Body of pancreas (tissue), 4 donors: ENCODE data around the gene FOXD4L3. TPM values are rescaled to one million over a fixed set of nuclear protein-coding genes. Genes with fewer than 3 reads are reported as not detected.
"Not testable (repeated sequence)": the region's sequence is repeated elsewhere in the genome, so short reads cannot be mapped to it uniquely, and the experiment has no call there.

ENCODE experiments used
- ATAC-seq: fragments of 150-250 bp; one replicate; pipeline ENCODE4 v1.9.1; 2016
- DNase-seq, 4 donors: peaks; one replicate each; pipeline ENCODE4 v3.0.0-alpha.2; 2019
- H3K27ac ChIP-seq, 4 donors: fragments of 200-600 bp; sonication (generic); 1 replicate in 3 of 4; 2 replicates in 1 of 4; pipeline versions ENCODE4 v1.5.1 to v1.6.1; 2016 to 2019; ENCODE audit warnings: mild to moderate bottlenecking in 1 of 4, mixed read lengths in 1 of 4, moderate library complexity in 1 of 4
- H3K27me3 ChIP-seq, 2 donors: fragments of 200-600 bp; sonication (generic); one replicate each; pipeline ENCODE4 v1.6.0; 2016; ENCODE audit warnings: mild to moderate bottlenecking in 1 of 2
- H3K36me3 ChIP-seq, 2 donors: fragments of 200-600 bp; sonication (generic); replicated peaks in 1 of 2; 2 replicates each; pipeline ENCODE4 v1.5.1; 2016; ENCODE audit warnings: low read depth in 2 of 2; ENCODE audit not compliant: insufficient read depth in 1 of 2
- H3K4me1 ChIP-seq: fragments of 200-600 bp; sonication (generic); one replicate; pipeline ENCODE4 v1.6.0; 2016
- H3K4me3 ChIP-seq, 2 donors: fragments of 200-600 bp; sonication (generic); 1 replicate in 1 of 2; 2 replicates in 1 of 2; pipeline ENCODE4 v1.5.1; 2016 to 2019
- H3K9me3 ChIP-seq, 3 donors: fragments of 200-600 bp; sonication (generic); 1 replicate in 2 of 3; 2 replicates in 1 of 3; pipeline ENCODE4 v1.5.1; 2016
- WGBS, 2 donors: methylation state at CpG; one replicate each; pipeline ENCODE4 v1.1.5; 2017; 5-methylcytosine and 5-hydroxymethylcytosine counted together
- intact Hi-C: fragments of 100-400 bp; cut with DNase I; formaldehyde crosslinking; loops from one replicate; pipeline ENCODE4 v1.15.1; 2023
- total RNA-seq, 2 donors: library from RNA; depleted of rRNA; stranded (reverse); fragments of >200 nt; gene quantifications; one replicate each; pipeline ENCODE4 v1.1.0, GENCODE V29; 2016

FOXD4L3 gene
- not detected for total RNA-seq

DNA sequence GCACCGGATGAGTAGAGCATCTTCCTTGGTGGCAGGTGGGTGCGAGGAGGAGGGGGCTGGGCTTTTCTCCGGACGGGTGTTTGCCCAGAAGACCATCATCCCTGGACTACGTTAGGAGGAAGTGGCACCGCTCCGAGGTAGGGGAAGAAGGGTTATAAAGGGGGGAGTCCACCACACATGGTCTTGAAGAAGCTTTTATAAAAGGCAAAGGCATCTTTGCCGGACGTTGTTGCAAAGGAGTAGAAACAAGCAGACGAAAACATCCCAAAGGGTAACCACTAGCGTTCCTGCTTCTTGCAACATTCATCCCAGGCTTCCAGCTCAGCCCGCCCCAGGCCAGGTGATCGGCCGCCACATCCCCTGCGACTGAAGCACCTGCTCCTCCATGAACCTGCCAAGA, at the start of gene FOXD4L3:
FOXD4L3 (plus strand) TSS at position 301 of the 400 bp plus-strand sequence; CDS start at position 386, 85 bp downstream.
- H3K4me1 ChIP-seq, ATAC-seq, H3K9me3 ChIP-seq, DNase-seq, H3K27me3 ChIP-seq, H3K36me3 ChIP-seq, H3K4me3 ChIP-seq, intact Hi-C loops, H3K27ac ChIP-seq: not testable (repeated sequence)
- WGBS, 2 donors = 20% methylated on average over 2 of the region's 15 CpGs; no CpG with 5 or more reads in 1 of the 2 donors

DNA sequence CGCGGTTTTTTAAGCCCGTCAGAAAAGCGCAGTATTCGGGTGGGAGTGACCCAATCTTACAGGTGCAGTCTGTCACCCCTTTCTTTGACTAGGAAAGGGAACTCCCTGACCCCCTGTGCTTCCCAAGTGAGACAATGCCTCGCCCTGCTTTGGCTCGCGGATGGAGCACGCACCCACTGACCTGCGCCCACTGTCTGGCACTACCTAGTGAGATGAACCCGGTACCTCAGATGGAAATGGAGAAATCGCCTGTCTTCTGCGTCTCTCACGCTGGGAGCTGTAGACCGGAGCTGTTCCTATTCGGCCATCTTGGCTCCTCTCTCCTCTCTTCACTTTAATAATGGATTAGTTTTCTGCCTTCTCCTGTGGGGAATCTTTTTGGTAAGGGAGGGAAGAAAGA, 21.6 kb upstream of the FOXD4L3 start:
- H3K27ac ChIP-seq, intact Hi-C loops, H3K4me1 ChIP-seq, DNase-seq, H3K9me3 ChIP-seq, H3K27me3 ChIP-seq, H3K4me3 ChIP-seq, ATAC-seq, H3K36me3 ChIP-seq: not testable (repeated sequence)
- WGBS, 2 donors = 89 to 97% methylated on average over 5 to 10 of the region's 16 CpGs

DNA sequence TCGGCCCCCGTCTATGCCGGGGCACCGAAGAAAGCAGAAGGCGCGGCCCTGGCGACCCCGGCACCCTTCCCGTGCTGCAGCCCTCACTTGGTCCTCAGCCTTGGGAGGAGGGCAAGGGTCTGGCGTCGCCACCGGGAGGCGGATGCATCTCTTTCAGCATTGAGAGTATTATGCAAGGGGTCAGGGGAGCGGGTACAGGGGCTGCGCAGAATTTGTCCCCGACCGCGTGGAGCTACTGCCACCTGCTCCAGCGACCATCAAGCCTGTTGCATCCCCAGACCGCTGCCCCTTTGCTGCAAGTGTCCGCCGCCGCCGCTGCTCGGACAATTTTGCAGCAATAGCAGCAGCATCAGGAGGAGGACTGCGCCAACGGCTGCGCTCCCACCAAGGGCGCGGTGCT, 1.1 kb downstream of the FOXD4L3 start:
- DNase-seq, intact Hi-C loops, H3K36me3 ChIP-seq, ATAC-seq, H3K27me3 ChIP-seq, H3K4me3 ChIP-seq, H3K4me1 ChIP-seq, H3K27ac ChIP-seq, H3K9me3 ChIP-seq: not testable (repeated sequence)
- no CpG with 5 or more reads among the region's 30 CpGs for WGBS, 2 donors

DNA sequence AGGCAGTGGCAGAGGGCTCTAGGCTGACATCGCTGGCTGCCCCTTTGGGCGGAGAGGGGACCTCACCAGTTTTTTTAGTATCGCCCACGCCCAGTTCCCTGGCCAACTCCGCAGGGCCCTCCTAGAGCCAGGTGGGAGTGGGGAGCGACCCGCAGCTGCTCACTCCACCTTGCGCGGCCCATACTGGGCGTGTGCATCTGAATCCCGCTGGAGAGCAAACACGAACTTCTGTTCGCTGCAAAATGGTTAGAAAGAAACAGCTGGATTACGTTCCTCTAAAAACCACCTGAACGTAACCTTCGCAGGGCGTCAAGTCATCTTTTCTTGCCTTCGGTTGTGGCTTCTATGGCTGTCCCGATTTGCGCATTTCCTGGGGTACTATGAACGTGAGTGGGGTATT, 1.5 kb downstream of the FOXD4L3 start:
- H3K27me3 ChIP-seq, H3K9me3 ChIP-seq, H3K27ac ChIP-seq, H3K4me1 ChIP-seq, H3K36me3 ChIP-seq, intact Hi-C loops, DNase-seq, ATAC-seq, H3K4me3 ChIP-seq: not testable (repeated sequence)
- WGBS, 2 donors = no CpG with 5 or more reads among the region's 21 CpGs

DNA sequence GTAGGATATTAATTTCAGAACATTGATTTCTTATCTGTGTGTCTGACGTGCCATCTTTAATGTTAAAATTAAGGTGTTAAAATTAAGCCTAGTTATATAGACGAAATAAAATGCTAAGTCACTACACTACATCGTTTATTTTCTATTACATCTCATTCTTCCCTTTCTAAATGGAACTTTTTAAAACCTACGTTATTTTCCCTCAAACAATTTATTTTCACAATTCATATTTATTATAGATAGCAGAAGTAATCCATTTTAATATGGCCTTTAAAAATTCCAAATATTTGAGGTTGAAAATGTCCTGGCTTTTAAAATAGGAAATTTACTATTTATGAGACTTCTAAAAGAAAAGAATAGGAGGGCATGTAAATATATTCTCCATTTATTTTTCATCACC, 2.1 kb downstream of the FOXD4L3 start:
- intact Hi-C loops, DNase-seq, H3K27ac ChIP-seq, H3K4me1 ChIP-seq, H3K27me3 ChIP-seq, H3K36me3 ChIP-seq, ATAC-seq, H3K9me3 ChIP-seq, H3K4me3 ChIP-seq: not testable (repeated sequence)
- 4 to 17% methylated on average over 3 of the region's 4 CpGs for WGBS, 2 donors

DNA sequence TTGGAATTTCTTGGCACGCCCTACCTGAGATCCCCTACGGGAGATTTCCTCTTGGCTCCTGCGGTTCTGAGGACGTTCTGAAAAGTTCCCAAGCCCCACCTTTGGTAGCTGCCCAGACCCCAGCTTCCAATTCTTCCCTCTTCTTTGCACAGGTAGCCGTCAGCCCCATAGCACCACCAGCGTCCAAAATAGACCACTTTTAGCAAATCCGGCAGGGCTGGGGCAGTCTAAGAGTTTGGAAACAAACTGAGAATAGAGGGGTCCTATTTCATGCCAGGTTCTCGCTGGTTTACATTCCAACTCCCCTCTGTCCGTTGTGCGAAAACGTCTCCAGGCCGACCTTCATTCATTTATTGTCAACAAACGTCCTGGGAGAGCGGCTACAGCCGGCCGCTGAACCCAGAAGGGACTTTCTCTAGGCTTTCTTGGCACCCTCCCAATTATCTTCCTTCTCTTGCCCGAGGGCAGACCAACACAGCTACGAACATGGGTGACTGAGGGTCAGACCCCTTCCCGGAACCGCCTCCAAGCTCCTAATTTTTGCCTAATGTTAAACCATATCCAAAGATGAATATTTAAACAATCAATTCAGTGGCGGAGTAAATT, 3.1 kb downstream of the FOXD4L3 start:
- WGBS, 2 donors = 16 to 19% methylated on average over 9 of the region's 21 CpGs
- not testable (repeated sequence) for ATAC-seq

DNA sequence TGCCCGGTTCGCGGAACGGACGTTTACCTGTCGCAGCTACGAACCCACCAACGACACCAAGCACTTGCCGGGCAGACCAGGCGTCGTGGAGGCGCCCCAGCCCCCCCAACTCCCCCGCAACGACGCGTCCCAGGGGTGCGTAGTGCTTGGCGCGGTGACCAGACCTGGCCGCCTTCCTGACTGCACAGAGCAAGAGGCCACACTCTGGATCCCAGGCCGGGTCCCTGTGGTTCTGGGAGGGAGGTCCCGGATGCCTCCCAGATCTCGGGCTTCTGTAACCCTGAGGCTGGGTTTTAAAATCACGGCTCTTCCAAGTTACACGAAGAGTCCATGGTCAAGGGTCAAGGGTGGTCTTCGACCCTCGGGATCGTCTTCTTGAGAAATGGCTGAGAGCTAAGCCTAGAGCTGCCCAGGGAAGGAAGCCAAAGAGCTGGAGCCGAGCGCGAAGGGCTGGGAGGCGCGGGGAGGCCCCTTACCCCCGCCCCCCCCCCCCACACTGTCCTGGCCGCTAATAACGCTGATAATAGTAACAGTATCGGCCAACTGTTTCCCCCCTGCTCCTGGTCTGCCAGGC, 3.8 kb downstream of the FOXD4L3 start:
- peak; percentile 30 for ATAC-seq
- H3K27ac ChIP-seq, H3K9me3 ChIP-seq, H3K4me1 ChIP-seq, H3K36me3 ChIP-seq, intact Hi-C loops, H3K4me3 ChIP-seq, H3K27me3 ChIP-seq, DNase-seq: not testable (repeated sequence)
- 14% methylated on average over 6 of the region's 37 CpGs; no CpG with 5 or more reads in 1 of the 2 donors for WGBS, 2 donors

More for the DNA sequence above, 3.1 kb downstream of the FOXD4L3 start:
- H3K27ac ChIP-seq, DNase-seq, intact Hi-C loops, H3K4me3 ChIP-seq, H3K36me3 ChIP-seq, H3K9me3 ChIP-seq, H3K27me3 ChIP-seq, H3K4me1 ChIP-seq: not testable (repeated sequence)

DNA sequence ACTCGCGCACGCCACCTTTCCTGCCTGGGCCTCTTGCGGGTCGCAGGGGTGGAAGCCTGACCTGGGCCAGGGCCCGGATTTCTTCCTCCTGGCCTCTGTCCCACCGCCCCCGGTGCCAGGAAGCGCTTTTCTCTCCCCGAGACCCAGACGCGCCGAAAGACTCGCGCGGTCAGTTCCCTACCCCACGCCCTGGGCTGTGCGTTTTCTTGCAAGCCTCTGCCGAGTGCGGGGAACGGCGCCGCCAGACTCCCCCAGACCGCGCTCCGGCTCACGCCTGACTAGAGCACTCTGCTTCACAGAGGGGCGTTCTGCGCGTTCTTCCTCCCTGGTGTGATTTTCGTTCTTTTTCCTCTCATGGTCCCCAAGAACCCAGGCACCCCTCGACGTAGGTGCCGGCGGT, 4.5 kb downstream of the FOXD4L3 start:
- H3K4me3 ChIP-seq, H3K27me3 ChIP-seq, DNase-seq, intact Hi-C loops, H3K4me1 ChIP-seq, H3K36me3 ChIP-seq, H3K27ac ChIP-seq, H3K9me3 ChIP-seq: not testable (repeated sequence)
- ATAC-seq = peak; percentile 35
- 14 to 25% methylated on average over 18 to 21 of the region's 35 CpGs for WGBS, 2 donors

DNA sequence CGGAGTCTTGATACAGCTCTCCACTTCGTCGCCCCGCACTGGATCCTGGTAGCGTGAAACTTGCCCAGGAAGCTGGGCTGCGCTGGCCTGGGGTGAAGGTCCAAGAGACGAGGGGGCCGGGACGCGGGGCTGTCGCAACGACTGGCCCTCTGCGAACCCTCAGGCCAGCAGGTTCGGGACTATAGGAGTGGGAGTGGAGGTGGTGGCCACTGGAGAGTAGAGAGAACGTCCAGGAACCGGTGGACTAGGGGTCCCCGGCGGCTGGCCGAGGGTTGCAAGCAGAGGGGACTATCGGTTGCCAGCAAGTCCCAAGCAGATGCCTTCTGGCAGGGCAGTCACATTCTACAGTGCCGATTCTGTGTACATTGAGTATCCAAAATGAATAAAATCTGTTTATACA, 5.0 kb downstream of the FOXD4L3 start:
- H3K27ac ChIP-seq, H3K9me3 ChIP-seq, H3K36me3 ChIP-seq, H3K4me1 ChIP-seq, intact Hi-C loops, H3K4me3 ChIP-seq, DNase-seq, H3K27me3 ChIP-seq: not testable (repeated sequence)
- 12 to 18% methylated on average over 7 to 20 of the region's 21 CpGs for WGBS, 2 donors
- ATAC-seq = peak; percentile 27

DNA sequence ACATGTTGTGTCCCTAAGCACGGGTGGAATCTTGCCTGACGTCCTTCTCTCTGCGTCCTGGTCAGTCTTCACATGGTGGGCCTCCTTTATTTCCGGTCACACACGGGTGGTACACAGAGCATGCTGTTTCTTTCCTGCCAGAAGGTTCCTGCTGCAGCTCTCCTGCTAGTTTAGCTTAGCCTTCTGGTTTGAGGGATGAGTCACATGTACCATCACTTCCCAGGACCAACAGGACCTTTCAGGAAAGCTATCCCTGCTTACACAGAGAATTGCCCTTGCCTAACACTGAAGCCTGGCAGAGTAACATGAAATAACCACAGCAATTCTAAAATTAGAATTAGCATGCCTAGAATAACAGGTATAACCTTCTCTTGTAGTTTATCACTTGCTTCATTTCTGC, 8.5 kb downstream of the FOXD4L3 start:
- ATAC-seq, H3K36me3 ChIP-seq, H3K27me3 ChIP-seq, H3K4me3 ChIP-seq, H3K27ac ChIP-seq, H3K9me3 ChIP-seq, DNase-seq, intact Hi-C loops, H3K4me1 ChIP-seq: not testable (repeated sequence)
- WGBS, 2 donors = no CpG with 5 or more reads among the region's 5 CpGs

DNA sequence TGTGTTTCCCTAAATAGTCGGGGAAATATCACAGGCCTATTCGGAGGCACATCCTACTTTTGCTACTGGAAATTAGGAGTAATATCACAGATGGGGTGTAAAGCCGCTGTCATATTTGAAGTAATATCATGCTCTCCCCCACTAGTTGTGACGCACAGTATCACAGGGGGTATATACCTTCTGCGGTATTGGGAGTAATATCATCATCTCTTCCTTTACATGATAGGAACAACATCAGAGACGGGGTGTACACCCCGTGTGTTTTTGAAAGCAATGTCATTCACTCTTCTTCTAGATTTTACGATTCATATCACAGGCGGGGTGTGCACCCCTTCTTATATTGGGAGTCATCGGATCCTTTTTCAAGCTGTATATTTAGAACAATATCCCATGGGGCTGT, 15.5 kb downstream of the FOXD4L3 start:
- H3K4me3 ChIP-seq, H3K36me3 ChIP-seq, H3K4me1 ChIP-seq, H3K27me3 ChIP-seq, H3K27ac ChIP-seq, DNase-seq, H3K9me3 ChIP-seq, ATAC-seq, intact Hi-C loops: not testable (repeated sequence)
- 59 to 65% methylated on average over 9 to 10 of the region's 10 CpGs for WGBS, 2 donors

DNA sequence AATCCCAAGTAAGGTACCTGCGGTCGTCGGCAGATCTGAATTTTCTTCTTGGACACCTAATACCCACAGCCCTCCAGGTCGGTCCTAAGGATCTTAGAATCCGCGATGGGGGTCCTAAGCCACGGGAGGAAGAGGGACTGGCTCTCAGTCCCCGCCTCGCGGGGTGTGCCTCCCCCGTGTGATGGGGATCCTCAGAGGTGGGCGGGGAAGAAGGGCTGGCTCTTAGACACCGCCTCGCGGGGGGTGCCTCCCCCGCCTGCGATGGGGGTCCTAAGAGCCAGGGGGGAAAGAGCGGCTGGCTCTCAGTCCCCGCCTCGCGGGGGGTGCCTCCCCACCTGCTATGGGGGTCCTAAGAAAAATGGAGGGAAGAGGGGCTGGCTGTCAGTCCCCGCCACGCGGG, 21.1 kb downstream of the FOXD4L3 start:
- H3K27ac ChIP-seq, H3K4me1 ChIP-seq, H3K4me3 ChIP-seq, H3K9me3 ChIP-seq, ATAC-seq, DNase-seq, H3K27me3 ChIP-seq, intact Hi-C loops, H3K36me3 ChIP-seq: not testable (repeated sequence)
- WGBS, 2 donors = no CpG with 5 or more reads among the region's 24 CpGs
